GM23338 (cell line): Measurements from ENCODE around the gene ADTRP. TPM values are rescaled to one million over a fixed set of nuclear protein-coding genes. Genes with fewer than 3 reads are reported as not detected.

Source experiments
- ATAC-seq: fragments of 200-7000 bp; cut with Tn5 transposase; 3 replicates; pipeline ENCODE4 v1.9.1; 2020
- DNase-seq: peaks from one replicate; pipeline ENCODE4 v3.0.0-alpha.2; 2015; ENCODE audit warnings: low spot score
- H2AFZ ChIP-seq: fragments of 200-600 bp; sonication (generic); 2 replicates; pipeline ENCODE4 v1.8.0; 2016; ENCODE audit warnings: antibody characterized with exemption, mild to moderate bottlenecking, moderate library complexity
- H3F3A ChIP-seq: fragments of 200-600 bp; sonication (generic); replicated peaks from 2 replicates; pipeline ENCODE4 v1.8.0; 2017; ENCODE audit warnings: antibody characterized with exemption, mixed run types, low read depth
- H3K27ac ChIP-seq: fragments of 200-600 bp; sonication (generic); 2 replicates; pipeline ENCODE4 v1.6.1; 2016; ENCODE audit warnings: low read depth
- H3K27me3 ChIP-seq: fragments of 200-600 bp; sonication (generic); 2 replicates; pipeline ENCODE4 v1.8.0; 2016; ENCODE audit warnings: mild to moderate bottlenecking, mixed run types, moderate library complexity; ENCODE audit not compliant: insufficient read depth
- H3K36me3 ChIP-seq: fragments of 200-600 bp; sonication (generic); 2 replicates; pipeline ENCODE4 v1.8.0; 2016; ENCODE audit warnings: mild to moderate bottlenecking; ENCODE audit not compliant: insufficient read depth
- H3K4me1 ChIP-seq: fragments of 200-600 bp; sonication (generic); 2 replicates; pipeline ENCODE4 v1.8.0; 2016; ENCODE audit warnings: mild to moderate bottlenecking, moderate library complexity; ENCODE audit not compliant: insufficient read depth
- H3K4me2 ChIP-seq: fragments of 200-600 bp; sonication (generic); 2 replicates; pipeline ENCODE4 v1.7.1; 2017; ENCODE audit warnings: mixed run types
- H3K4me3 ChIP-seq: fragments of 200-600 bp; sonication (generic); 2 replicates; pipeline ENCODE4 v1.6.1; 2016; ENCODE audit warnings: mixed run types
- H3K79me2 ChIP-seq: fragments of 200-600 bp; sonication (generic); replicated peaks from 2 replicates; pipeline ENCODE4 v1.8.0; 2017; ENCODE audit warnings: mild to moderate bottlenecking; ENCODE audit not compliant: insufficient read depth
- H3K9me2 ChIP-seq: fragments of 200-600 bp; sonication (generic); 2 replicates; pipeline ENCODE4 v1.8.0; 2017; ENCODE audit not compliant: insufficient read depth
- H4K20me1 ChIP-seq: fragments of 200-600 bp; sonication (generic); replicated peaks from 2 replicates; pipeline ENCODE4 v1.8.0; 2017; ENCODE audit warnings: mild to moderate bottlenecking; ENCODE audit not compliant: insufficient read depth
- H3K27ac Mint-ChIP-seq: 2 replicates; pipeline ENCODE4 v1.8.0; 2020; ENCODE audit warnings: inconsistent platforms, mild to moderate bottlenecking, moderate library complexity, mixed read lengths
- H3K27me3 Mint-ChIP-seq: 3 replicates; pipeline ENCODE4 v1.8.0; 2022; ENCODE audit warnings: low read depth, mild to moderate bottlenecking, moderate library complexity, mixed read lengths, inconsistent platforms; ENCODE audit not compliant: insufficient read depth, poor library complexity
- H3K36me3 Mint-ChIP-seq: 3 replicates; pipeline ENCODE4 v1.8.0; 2021; ENCODE audit warnings: low read depth, mild to moderate bottlenecking, inconsistent platforms, moderate library complexity, mixed read lengths
- H3K4me1 Mint-ChIP-seq: 3 replicates; pipeline ENCODE4 v1.8.0; 2020; ENCODE audit warnings: mild to moderate bottlenecking, inconsistent platforms, mixed read lengths
- H3K4me3 Mint-ChIP-seq: 3 replicates; pipeline ENCODE4 v1.8.0; 2021; ENCODE audit warnings: moderate library complexity, mild to moderate bottlenecking, inconsistent platforms, mixed read lengths
- H3K9me3 Mint-ChIP-seq: 3 replicates; pipeline ENCODE4 v1.8.0; 2020; ENCODE audit warnings: moderate library complexity, mild to moderate bottlenecking, inconsistent platforms, mixed read lengths
- CREB1 ChIP-seq: fragments of 250-450 bp; sonication (Bioruptor Pico); IDR thresholded peaks from 2 replicates; pipeline ENCODE4 v1.5.0; 2020; ENCODE audit warnings: low read depth, mild to moderate bottlenecking, moderate library complexity
- EZH2 ChIP-seq: fragments of 200-600 bp; sonication (generic); IDR thresholded peaks from one replicate; pipeline ENCODE4 v1.8.0; 2017; ENCODE audit warnings: antibody characterized with exemption, mild to moderate bottlenecking, low read depth; ENCODE audit not compliant: unreplicated experiment
- EZH2phosphoT487 ChIP-seq: fragments of 200-600 bp; sonication (generic); IDR thresholded peaks from one replicate; pipeline ENCODE4 v1.8.1; 2018; ENCODE audit warnings: antibody characterized with exemption; ENCODE audit not compliant: unreplicated experiment
- JUNB ChIP-seq: IDR thresholded peaks from one replicate; pipeline ENCODE4 v1.6.1; 2016; ENCODE audit warnings: antibody characterized with exemption; ENCODE audit not compliant: unreplicated experiment
- NANOG ChIP-seq: IDR thresholded peaks from 2 replicates; pipeline ENCODE4 v1.6.1; 2016; ENCODE audit warnings: antibody characterized with exemption, borderline replicate concordance
- STAT1 ChIP-seq: IDR thresholded peaks from one replicate; pipeline ENCODE4 v1.6.1; 2016; ENCODE audit warnings: antibody characterized with exemption; ENCODE audit not compliant: unreplicated experiment
- ZNF114 ChIP-seq: fragments of 250-450 bp; sonication (Bioruptor Pico); IDR thresholded peaks from 2 replicates; pipeline ENCODE4 v1.5.0; 2020; ENCODE audit warnings: mild to moderate bottlenecking, moderate library complexity
- ZNF331 ChIP-seq: fragments of 250-450 bp; sonication (Bioruptor Pico); IDR thresholded peaks from 2 replicates; pipeline ENCODE4 v1.5.0; 2020; ENCODE audit warnings: low read depth, mild to moderate bottlenecking, moderate library complexity
- polyA plus RNA-seq: library from polyadenylated mRNA; unstranded; fragments of >200 nt; fragmentation: Nextera tagmentation; extraction: Ambion mirVana; gene quantifications from 2 replicates; pipeline ENCODE4 v1.2.1, GENCODE V29; 2016
- total RNA-seq: library from RNA; depleted of rRNA; stranded (reverse); fragments of >200 nt; shearing (Covaris generic); gene quantifications from 2 replicates; pipeline ENCODE4 v1.2.3, GENCODE V29; 2014
- TF ChIP-seq, protein P1 (sequence below): fragments of 250-450 bp; sonication (Bioruptor Pico); IDR thresholded peaks from 2 replicates; pipeline ENCODE4 v1.5.0; 2020; ENCODE audit warnings: mild to moderate bottlenecking, moderate library complexity
- TF ChIP-seq, protein P2 (sequence below), 2 experiments: fragments of 200-600 bp in 1 of 2; sonication (generic) in 1 of 2; conservative IDR thresholded peaks; 2 replicates each; pipeline versions ENCODE4 v1.5.1 to v1.6.1; 2016 to 2017; ENCODE audit warnings: antibody characterized with exemption in 2 of 2, low read depth in 2 of 2, mild to moderate bottlenecking in 2 of 2, moderate library complexity in 1 of 2
- TF ChIP-seq, protein P3 (sequence below): IDR thresholded peaks from one replicate; pipeline ENCODE4 v1.6.1; 2018; ENCODE audit warnings: antibody characterized with exemption; ENCODE audit not compliant: unreplicated experiment
- TF ChIP-seq, protein P4 (sequence below): IDR thresholded peaks from 2 replicates; pipeline ENCODE4 v1.6.1; 2016; ENCODE audit warnings: antibody characterized with exemption

Gene ADTRP
- total and polyA plus RNA-seq, 2 experiments from 2014 or later: not detected

DNA sequence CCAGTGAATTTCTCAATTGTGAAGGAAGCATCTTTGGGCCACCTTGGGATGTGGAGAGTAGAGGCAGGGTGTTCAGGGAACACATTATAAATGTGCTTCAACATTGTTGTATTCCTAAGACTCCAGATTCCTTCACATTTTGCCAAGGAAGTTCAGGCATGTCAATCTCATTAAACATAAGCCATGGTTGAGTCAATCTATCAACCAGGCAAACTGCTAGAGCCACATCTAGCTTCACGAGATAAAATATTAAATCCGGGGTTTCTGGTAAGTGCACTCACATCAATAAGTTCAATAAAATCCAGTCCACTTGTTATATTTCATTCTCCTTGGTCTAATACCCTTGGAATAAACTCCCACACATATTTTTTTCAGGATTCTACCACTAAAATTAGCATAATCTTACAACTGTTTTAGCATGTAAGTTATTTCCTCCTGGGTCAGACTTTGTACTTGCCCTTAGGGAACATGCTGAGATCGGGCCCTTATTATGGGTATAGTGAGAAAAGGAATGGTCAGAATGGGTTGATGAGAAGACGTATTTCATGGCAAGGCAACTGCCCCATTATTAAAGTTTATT is 93.6 kb downstream of the ADTRP start (continued):
- TF ChIP-seq, protein P1, sequence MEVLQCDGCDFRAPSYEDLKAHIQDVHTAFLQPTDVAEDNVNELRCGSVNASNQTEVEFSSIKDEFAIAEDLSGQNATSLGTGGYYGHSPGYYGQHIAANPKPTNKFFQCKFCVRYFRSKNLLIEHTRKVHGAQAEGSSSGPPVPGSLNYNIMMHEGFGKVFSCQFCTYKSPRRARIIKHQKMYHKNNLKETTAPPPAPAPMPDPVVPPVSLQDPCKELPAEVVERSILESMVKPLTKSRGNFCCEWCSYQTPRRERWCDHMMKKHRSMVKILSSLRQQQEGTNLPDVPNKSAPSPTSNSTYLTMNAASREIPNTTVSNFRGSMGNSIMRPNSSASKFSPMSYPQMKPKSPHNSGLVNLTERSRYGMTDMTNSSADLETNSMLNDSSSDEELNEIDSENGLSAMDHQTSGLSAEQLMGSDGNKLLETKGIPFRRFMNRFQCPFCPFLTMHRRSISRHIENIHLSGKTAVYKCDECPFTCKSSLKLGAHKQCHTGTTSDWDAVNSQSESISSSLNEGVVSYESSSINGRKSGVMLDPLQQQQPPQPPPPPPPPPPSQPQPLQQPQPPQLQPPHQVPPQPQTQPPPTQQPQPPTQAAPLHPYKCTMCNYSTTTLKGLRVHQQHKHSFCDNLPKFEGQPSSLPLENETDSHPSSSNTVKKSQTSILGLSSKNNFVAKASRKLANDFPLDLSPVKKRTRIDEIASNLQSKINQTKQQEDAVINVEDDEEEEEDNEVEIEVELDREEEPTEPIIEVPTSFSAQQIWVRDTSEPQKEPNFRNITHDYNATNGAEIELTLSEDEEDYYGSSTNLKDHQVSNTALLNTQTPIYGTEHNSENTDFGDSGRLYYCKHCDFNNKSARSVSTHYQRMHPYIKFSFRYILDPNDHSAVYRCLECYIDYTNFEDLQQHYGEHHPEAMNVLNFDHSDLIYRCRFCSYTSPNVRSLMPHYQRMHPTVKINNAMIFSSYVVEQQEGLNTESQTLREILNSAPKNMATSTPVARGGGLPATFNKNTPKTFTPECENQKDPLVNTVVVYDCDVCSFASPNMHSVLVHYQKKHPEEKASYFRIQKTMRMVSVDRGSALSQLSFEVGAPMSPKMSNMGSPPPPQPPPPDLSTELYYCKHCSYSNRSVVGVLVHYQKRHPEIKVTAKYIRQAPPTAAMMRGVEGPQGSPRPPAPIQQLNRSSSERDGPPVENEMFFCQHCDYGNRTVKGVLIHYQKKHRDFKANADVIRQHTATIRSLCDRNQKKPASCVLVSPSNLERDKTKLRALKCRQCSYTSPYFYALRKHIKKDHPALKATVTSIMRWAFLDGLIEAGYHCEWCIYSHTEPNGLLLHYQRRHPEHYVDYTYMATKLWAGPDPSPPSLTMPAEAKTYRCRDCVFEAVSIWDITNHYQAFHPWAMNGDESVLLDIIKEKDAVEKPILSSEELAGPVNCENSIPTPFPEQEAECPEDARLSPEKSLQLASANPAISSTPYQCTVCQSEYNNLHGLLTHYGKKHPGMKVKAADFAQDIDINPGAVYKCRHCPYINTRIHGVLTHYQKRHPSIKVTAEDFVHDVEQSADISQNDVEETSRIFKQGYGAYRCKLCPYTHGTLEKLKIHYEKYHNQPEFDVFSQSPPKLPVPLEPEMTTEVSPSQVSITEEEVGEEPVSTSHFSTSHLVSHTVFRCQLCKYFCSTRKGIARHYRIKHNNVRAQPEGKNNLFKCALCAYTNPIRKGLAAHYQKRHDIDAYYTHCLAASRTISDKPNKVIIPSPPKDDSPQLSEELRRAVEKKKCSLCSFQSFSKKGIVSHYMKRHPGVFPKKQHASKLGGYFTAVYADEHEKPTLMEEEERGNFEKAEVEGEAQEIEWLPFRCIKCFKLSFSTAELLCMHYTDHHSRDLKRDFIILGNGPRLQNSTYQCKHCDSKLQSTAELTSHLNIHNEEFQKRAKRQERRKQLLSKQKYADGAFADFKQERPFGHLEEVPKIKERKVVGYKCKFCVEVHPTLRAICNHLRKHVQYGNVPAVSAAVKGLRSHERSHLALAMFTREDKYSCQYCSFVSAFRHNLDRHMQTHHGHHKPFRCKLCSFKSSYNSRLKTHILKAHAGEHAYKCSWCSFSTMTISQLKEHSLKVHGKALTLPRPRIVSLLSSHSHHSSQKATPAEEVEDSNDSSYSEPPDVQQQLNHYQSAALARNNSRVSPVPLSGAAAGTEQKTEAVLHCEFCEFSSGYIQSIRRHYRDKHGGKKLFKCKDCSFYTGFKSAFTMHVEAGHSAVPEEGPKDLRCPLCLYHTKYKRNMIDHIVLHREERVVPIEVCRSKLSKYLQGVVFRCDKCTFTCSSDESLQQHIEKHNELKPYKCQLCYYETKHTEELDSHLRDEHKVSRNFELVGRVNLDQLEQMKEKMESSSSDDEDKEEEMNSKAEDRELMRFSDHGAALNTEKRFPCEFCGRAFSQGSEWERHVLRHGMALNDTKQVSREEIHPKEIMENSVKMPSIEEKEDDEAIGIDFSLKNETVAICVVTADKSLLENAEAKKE (CRISPR knock-in tag): no peak
- no peak for TF ChIP-seq ZNF114 (CRISPR knock-in tag)
- TF ChIP-seq, protein P2, sequence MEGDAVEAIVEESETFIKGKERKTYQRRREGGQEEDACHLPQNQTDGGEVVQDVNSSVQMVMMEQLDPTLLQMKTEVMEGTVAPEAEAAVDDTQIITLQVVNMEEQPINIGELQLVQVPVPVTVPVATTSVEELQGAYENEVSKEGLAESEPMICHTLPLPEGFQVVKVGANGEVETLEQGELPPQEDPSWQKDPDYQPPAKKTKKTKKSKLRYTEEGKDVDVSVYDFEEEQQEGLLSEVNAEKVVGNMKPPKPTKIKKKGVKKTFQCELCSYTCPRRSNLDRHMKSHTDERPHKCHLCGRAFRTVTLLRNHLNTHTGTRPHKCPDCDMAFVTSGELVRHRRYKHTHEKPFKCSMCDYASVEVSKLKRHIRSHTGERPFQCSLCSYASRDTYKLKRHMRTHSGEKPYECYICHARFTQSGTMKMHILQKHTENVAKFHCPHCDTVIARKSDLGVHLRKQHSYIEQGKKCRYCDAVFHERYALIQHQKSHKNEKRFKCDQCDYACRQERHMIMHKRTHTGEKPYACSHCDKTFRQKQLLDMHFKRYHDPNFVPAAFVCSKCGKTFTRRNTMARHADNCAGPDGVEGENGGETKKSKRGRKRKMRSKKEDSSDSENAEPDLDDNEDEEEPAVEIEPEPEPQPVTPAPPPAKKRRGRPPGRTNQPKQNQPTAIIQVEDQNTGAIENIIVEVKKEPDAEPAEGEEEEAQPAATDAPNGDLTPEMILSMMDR (conservative IDR thresholded peaks at IDR 0.05; ENCODE audit: low read depth in 2 of 2): no peak
- no peak for TF ChIP-seq EZH2
- TF ChIP-seq STAT1: no peak

DNA sequence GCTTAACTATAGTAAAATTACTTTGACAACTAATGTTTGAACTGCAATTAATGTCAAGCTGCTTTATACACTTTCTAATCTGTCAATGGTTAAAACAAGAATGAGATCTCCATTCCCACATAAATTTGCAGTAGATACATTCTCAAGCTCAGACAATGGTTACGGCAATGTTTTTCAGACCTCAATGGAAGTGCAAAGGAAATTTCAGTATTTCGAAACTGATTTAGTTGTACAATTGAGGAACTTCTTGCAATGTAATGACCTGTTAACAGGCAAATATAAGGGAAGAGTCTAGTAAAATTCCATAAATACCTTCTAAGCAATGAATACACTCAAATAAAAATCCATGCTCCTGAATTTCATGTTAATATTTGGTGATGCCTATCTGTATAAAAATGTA is 94.7 kb downstream of the ADTRP start:
- DNase-seq: no peak
- TF ChIP-seq, protein P3, sequence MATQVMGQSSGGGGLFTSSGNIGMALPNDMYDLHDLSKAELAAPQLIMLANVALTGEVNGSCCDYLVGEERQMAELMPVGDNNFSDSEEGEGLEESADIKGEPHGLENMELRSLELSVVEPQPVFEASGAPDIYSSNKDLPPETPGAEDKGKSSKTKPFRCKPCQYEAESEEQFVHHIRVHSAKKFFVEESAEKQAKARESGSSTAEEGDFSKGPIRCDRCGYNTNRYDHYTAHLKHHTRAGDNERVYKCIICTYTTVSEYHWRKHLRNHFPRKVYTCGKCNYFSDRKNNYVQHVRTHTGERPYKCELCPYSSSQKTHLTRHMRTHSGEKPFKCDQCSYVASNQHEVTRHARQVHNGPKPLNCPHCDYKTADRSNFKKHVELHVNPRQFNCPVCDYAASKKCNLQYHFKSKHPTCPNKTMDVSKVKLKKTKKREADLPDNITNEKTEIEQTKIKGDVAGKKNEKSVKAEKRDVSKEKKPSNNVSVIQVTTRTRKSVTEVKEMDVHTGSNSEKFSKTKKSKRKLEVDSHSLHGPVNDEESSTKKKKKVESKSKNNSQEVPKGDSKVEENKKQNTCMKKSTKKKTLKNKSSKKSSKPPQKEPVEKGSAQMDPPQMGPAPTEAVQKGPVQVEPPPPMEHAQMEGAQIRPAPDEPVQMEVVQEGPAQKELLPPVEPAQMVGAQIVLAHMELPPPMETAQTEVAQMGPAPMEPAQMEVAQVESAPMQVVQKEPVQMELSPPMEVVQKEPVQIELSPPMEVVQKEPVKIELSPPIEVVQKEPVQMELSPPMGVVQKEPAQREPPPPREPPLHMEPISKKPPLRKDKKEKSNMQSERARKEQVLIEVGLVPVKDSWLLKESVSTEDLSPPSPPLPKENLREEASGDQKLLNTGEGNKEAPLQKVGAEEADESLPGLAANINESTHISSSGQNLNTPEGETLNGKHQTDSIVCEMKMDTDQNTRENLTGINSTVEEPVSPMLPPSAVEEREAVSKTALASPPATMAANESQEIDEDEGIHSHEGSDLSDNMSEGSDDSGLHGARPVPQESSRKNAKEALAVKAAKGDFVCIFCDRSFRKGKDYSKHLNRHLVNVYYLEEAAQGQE: no peak
- TF ChIP-seq, protein P4, sequence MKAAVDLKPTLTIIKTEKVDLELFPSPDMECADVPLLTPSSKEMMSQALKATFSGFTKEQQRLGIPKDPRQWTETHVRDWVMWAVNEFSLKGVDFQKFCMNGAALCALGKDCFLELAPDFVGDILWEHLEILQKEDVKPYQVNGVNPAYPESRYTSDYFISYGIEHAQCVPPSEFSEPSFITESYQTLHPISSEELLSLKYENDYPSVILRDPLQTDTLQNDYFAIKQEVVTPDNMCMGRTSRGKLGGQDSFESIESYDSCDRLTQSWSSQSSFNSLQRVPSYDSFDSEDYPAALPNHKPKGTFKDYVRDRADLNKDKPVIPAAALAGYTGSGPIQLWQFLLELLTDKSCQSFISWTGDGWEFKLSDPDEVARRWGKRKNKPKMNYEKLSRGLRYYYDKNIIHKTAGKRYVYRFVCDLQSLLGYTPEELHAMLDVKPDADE: no peak
- TF ChIP-seq CREB1 (CRISPR knock-in tag) (no peak), JUNB (no peak), NANOG (no peak), STAT1 (no peak), EZH2phosphoT487 (no peak), ZNF331 (CRISPR knock-in tag) (no peak)

More for the DNA sequence above, 94.7 kb downstream of the ADTRP start:
- Histone ChIP-seq H3K27me3 (no peaks in the 10 kb centered on the region), H3F3A (no peaks in the 10 kb centered on the region), H4K20me1 (no peaks in the 10 kb centered on the region), H2AFZ (no peak overlapping the region), H3K36me3 (peaks cover 6% of the 10 kb centered on the region; the same call in 1 of the 2 replicates), H3K27ac (no peak overlapping the region), H3K9me2 (peaks cover 6% of the 10 kb centered on the region; the same call in 1 of the 2 replicates), H3K4me2 (no peak overlapping the region), H3K4me3 (no peak overlapping the region), H3K79me2 (no peaks in the 10 kb centered on the region), H3K4me1 (peaks cover 14% of the 10 kb centered on the region)
- no peak overlapping the region for H3K4me3 Mint-ChIP-seq
- peaks cover 18% of the 10 kb centered on the region for H3K4me1 Mint-ChIP-seq
- ATAC-seq: no peak
- peaks cover 26% of the 10 kb centered on the region for H3K36me3 Mint-ChIP-seq
- H3K9me3 Mint-ChIP-seq: peaks cover 28% of the 10 kb centered on the region
- peaks cover 1% of the 10 kb centered on the region for H3K27me3 Mint-ChIP-seq
- H3K27ac Mint-ChIP-seq: no peak overlapping the region
